Keratinocyte (primary cell): ENCODE data around the gene TRIM66. TPM values are rescaled to one million over a fixed set of nuclear protein-coding genes. Genes with fewer than 3 reads are reported as not detected.

Source experiments
- DNase-seq: peaks from one replicate; pipeline ENCODE4 v3.0.0-alpha.2; 2011; ENCODE audit warnings: low read depth, missing footprints, low spot score
- FAIRE-seq: peaks from 2 replicates; lab custom pipeline; 2011; peaks lifted over from hg19 to GRCh38; lab: Jason Lieb, UNC
- H2AFZ ChIP-seq: 2 replicates; pipeline ENCODE4 v1.6.0; 2012; ENCODE audit warnings: low read length, control low read depth, inconsistent platforms; ENCODE audit not compliant: control insufficient read depth
- H3K27ac ChIP-seq: 2 replicates; pipeline ENCODE4 v1.5.1; 2011; ENCODE audit warnings: low read length; ENCODE audit not compliant: control insufficient read depth, insufficient read depth
- H3K27me3 ChIP-seq: 3 replicates; pipeline ENCODE4 v1.6.0; 2011; ENCODE audit warnings: low read length; ENCODE audit not compliant: control insufficient read depth, insufficient read depth; ENCODE audit errors: extremely low read depth
- H3K36me3 ChIP-seq, 2 experiments: 2 replicates in 1 of 2; 3 replicates in 1 of 2; pipeline ENCODE4 v1.5.1; 2011; ENCODE audit warnings: low read length in 2 of 2, mild to moderate bottlenecking in 1 of 2; ENCODE audit not compliant: control insufficient read depth in 2 of 2, insufficient read depth in 2 of 2; ENCODE audit errors: extremely low read depth in 1 of 2
- H3K4me1 ChIP-seq: 3 replicates; pipeline ENCODE4 v1.5.1; 2011; ENCODE audit warnings: low read length; ENCODE audit not compliant: control insufficient read depth, insufficient read depth; ENCODE audit errors: extremely low read depth
- H3K4me2 ChIP-seq: 3 replicates; pipeline ENCODE4 v1.6.0; 2011; ENCODE audit warnings: low read depth, low read length; ENCODE audit not compliant: control insufficient read depth, insufficient read depth; ENCODE audit errors: extremely low read depth
- H3K4me3 ChIP-seq, 3 experiments: fragments of 200-600 bp in 1 of 3; sonication (generic) in 1 of 3; 2 replicates in 2 of 3; 3 replicates in 1 of 3; pipeline ENCODE4 v1.5.1; 2011 to 2016; ENCODE audit warnings: low read length in 3 of 3, mild to moderate bottlenecking in 3 of 3, control low read depth in 2 of 3, inconsistent platforms in 1 of 3, low read depth in 1 of 3, mixed read lengths in 1 of 3, mixed run types in 1 of 3, moderate library complexity in 1 of 3; ENCODE audit not compliant: control insufficient read depth in 2 of 3, insufficient read depth in 2 of 3; ENCODE audit errors: extremely low read depth in 1 of 3
- H3K79me2 ChIP-seq: 2 replicates; pipeline ENCODE4 v1.6.0; 2012; ENCODE audit warnings: low read length; ENCODE audit not compliant: control insufficient read depth, insufficient read depth
- H3K9ac ChIP-seq: 3 replicates; pipeline ENCODE4 v1.6.0; 2011; ENCODE audit warnings: low read length; ENCODE audit not compliant: control insufficient read depth, insufficient read depth; ENCODE audit errors: extremely low read depth
- H3K9me1 ChIP-seq: 3 replicates; pipeline ENCODE4 v1.6.0; 2011; ENCODE audit warnings: low read length; ENCODE audit not compliant: control insufficient read depth, insufficient read depth; ENCODE audit errors: extremely low read depth
- H3K9me3 ChIP-seq: 2 replicates; pipeline ENCODE4 v1.5.1; 2012; ENCODE audit warnings: low read depth, low read length; ENCODE audit not compliant: control insufficient read depth
- H4K20me1 ChIP-seq: 3 replicates; pipeline ENCODE4 v1.6.0; 2011; ENCODE audit warnings: low read length; ENCODE audit not compliant: control insufficient read depth, insufficient read depth; ENCODE audit errors: extremely low read depth
- CTCF ChIP-seq, 3 experiments: IDR thresholded peaks in 1 of 3; conservative IDR thresholded peaks in 1 of 3; optimal IDR thresholded peaks in 1 of 3; 2 replicates in 2 of 3; 3 replicates in 1 of 3; pipeline versions ENCODE3 to v1.5.1; 2011; ENCODE audit warnings: low read length in 3 of 3, mild to moderate bottlenecking in 3 of 3, moderate library complexity in 2 of 3, control low read depth in 1 of 3, inconsistent platforms in 1 of 3; ENCODE audit not compliant: insufficient read depth in 2 of 3; ENCODE audit errors: extremely low read depth in 1 of 3
- EZH2 ChIP-seq: IDR thresholded peaks from one replicate; pipeline ENCODE4 v1.6.1; 2012; ENCODE audit warnings: inconsistent platforms, mild to moderate bottlenecking, low read length, moderate library complexity
- dilution Hi-C: fragments of 300-500 bp; cut with MboI; formaldehyde crosslinking; loops from one replicate; pipeline ENCODE4 v1.7.0; 2020; ENCODE audit warnings: low sequenced_read_pairs; ENCODE audit not compliant: extremely low pct_ligation_motif_present
- polyA plus RNA-seq, 5 experiments: library from polyadenylated mRNA; depleted of rRNA in 3 of 5; stranded (reverse) in 3 of 5; stranded (forward) in 1 of 5; unstranded in 1 of 5; fragments of >200 nt; gene quantifications; 1 replicate in 1 of 5; 2 replicates in 3 of 5; 3 replicates in 1 of 5; pipeline versions ENCODE4 v1.2.1 to v1.2.3, GENCODE V29; 2011 to 2012; ENCODE audit warnings: missing spikeins in 2 of 5, low read depth in 1 of 5, low replicate concordance in 1 of 5

Gene TRIM66
- polyA plus RNA-seq, 1 donor (not counting 4 experiments of a cell fraction or from before 2014, with no cell fraction given), result 5.1 TPM

GRCh38 chr11:8702598-8702915 is 20.1 kb upstream of the TRIM66 start:
- no peak for DNase-seq

GRCh38 chr11:8701891-8702597 is 19.6 kb upstream of the TRIM66 start:
- no peaks in the 10 kb centered on the region for H3K9me3 ChIP-seq
- no peak overlapping the region for H3K27ac ChIP-seq
- peaks cover 13% of the 10 kb centered on the region for H3K4me1 ChIP-seq
- H3K79me2 ChIP-seq, result peaks cover 4% of the 10 kb centered on the region
- FAIRE-seq, result no peak
- H3K27me3 ChIP-seq, result no peaks in the 10 kb centered on the region
- TF ChIP-seq CTCF (optimal IDR thresholded peaks at IDR 0.05 in 1 of 3, IDR thresholded peaks at IDR 0.05 in 1 of 3, conservative IDR thresholded peaks at IDR 0.05 in 1 of 3; ENCODE audit: extremely low read depth in 1 of 3, insufficient read depth in 2 of 3, low read length in 3 of 3) (no peak), EZH2 (no peak)
- no peak overlapping the region for H3K9ac ChIP-seq
- no peak overlapping the region for H2AFZ ChIP-seq
- no peaks in the 10 kb centered on the region for H4K20me1 ChIP-seq
- DNase-seq, result no peak
- peaks cover 24 to 52% of the 10 kb centered on the region in 2 experiments for H3K36me3 ChIP-seq
- dilution Hi-C loops, result no loop called here
- H3K4me2 ChIP-seq, result no peak overlapping the region
- no peak overlapping the region for H3K4me3 ChIP-seq
- H3K9me1 ChIP-seq, result no peaks in the 10 kb centered on the region

More at GRCh38 chr11:8702598-8702915, 20.1 kb upstream of the TRIM66 start:
- Histone ChIP-seq H3K4me2 (no peak overlapping the region), H3K9me1 (no peaks in the 10 kb centered on the region), H2AFZ (no peak overlapping the region), H3K27me3 (no peaks in the 10 kb centered on the region), H3K36me3 (peaks cover 27 to 49% of the 10 kb centered on the region in 2 experiments), H3K4me1 (peaks cover 13% of the 10 kb centered on the region), H4K20me1 (no peaks in the 10 kb centered on the region), H3K27ac (no peak overlapping the region), H3K4me3 (no peak overlapping the region), H3K9me3 (no peaks in the 10 kb centered on the region), H3K79me2 (peaks cover 4% of the 10 kb centered on the region), H3K9ac (no peak overlapping the region)
- dilution Hi-C loops, result no loop called here
- FAIRE-seq, result no peak
- no peak for TF ChIP-seq EZH2
- TF ChIP-seq CTCF (optimal IDR thresholded peaks at IDR 0.05 in 1 of 3, IDR thresholded peaks at IDR 0.05 in 1 of 3, conservative IDR thresholded peaks at IDR 0.05 in 1 of 3; ENCODE audit: extremely low read depth in 1 of 3, insufficient read depth in 2 of 3, low read length in 3 of 3), result no peak
